ENCODE data around the gene PLCD4.
A peak's percentile ranks its signal among the peaks of the same experiment; 100 is the strongest.

Gene PLCD4

DNA sequence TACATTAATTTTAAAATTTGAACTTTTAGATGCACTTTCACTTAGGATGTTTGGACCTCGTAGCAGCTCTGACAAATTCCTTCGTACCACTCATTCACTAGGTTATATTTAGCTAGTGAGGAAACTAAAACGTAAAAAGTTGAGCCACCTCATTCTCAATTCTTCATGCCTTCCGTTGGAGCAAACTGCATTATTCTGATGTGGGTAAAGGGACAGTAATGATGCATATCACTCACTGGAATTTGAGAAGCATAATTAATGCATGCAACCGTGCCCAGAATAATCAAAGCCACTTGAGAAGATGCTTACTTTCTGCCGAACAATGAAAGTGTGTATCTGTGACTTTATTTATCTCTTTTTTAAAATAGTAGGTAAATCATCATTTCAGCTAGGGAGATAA, 36.8 kb upstream of the PLCD4 start:
- Histone ChIP-seq H3K9ac (ENCODE audit: low read length in 5 of 5) (peak overlapping the region in 2 of 5 donors; percentile 1 to 26), H3K27ac (ENCODE audit: low read depth, low read length) (peak overlapping the region; percentile 93), H3K9me3 (ENCODE audit: control insufficient read depth in 5 of 5, low read length in 5 of 5) (no peaks in the 10 kb centered on the region), H3K4me3 (ENCODE audit: low read depth in 1 of 5, low read length in 5 of 5) (no peak overlapping the region), H3K27me3 (ENCODE audit: control insufficient read depth in 5 of 5, insufficient read depth in 4 of 5, low read length in 5 of 5) (no peaks in the 10 kb centered on the region), H3K36me3 (ENCODE audit: control insufficient read depth in 5 of 5, insufficient read depth in 5 of 5, low read length in 5 of 5) (peaks cover 0 to 15% (median 10%) of the 10 kb centered on the region in 5 donors), H3K4me1 (ENCODE audit: control insufficient read depth in 5 of 5, insufficient read depth in 5 of 5, low read length in 5 of 5) (peaks cover 5 to 39% (median 32%) of the 10 kb centered on the region in 5 donors)

DNA sequence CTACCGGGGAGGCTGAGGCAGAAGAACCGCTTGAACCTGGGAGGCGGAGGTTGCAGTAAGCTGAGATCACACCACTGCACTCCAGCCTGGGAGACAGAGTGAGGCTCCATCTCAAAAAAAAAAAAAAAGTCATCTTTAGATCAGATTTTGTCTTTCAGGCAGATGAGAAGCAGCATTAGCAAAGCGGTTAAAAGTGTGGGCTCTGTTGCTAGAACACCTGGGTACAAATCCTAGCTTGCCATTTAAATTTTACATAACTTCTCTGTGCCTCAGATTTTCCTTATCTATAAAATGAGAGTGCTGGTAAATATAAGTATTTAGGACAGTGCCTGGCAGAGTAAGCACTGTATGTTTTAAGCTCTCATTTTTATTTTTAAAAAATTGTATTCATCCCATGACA, 30.8 kb upstream of the PLCD4 start:
- H3K36me3 ChIP-seq (ENCODE audit: control insufficient read depth in 5 of 5, insufficient read depth in 5 of 5, low read length in 5 of 5): peaks cover 5 to 31% (median 19%) of the 10 kb centered on the region in 5 donors
- H3K9me3 ChIP-seq (ENCODE audit: control insufficient read depth in 5 of 5, low read length in 5 of 5): no peaks in the 10 kb centered on the region
- no peak overlapping the region for H3K27ac ChIP-seq (ENCODE audit: low read depth, low read length)
- no peak overlapping the region for H3K4me3 ChIP-seq (ENCODE audit: low read depth in 1 of 5, low read length in 5 of 5)
- H3K9ac ChIP-seq (ENCODE audit: low read length in 5 of 5): no peak overlapping the region
- no peaks in the 10 kb centered on the region for H3K27me3 ChIP-seq (ENCODE audit: control insufficient read depth in 5 of 5, insufficient read depth in 4 of 5, low read length in 5 of 5)
- no peaks in the 10 kb centered on the region for H3K4me1 ChIP-seq (ENCODE audit: control insufficient read depth in 5 of 5, insufficient read depth in 5 of 5, low read length in 5 of 5)

DNA sequence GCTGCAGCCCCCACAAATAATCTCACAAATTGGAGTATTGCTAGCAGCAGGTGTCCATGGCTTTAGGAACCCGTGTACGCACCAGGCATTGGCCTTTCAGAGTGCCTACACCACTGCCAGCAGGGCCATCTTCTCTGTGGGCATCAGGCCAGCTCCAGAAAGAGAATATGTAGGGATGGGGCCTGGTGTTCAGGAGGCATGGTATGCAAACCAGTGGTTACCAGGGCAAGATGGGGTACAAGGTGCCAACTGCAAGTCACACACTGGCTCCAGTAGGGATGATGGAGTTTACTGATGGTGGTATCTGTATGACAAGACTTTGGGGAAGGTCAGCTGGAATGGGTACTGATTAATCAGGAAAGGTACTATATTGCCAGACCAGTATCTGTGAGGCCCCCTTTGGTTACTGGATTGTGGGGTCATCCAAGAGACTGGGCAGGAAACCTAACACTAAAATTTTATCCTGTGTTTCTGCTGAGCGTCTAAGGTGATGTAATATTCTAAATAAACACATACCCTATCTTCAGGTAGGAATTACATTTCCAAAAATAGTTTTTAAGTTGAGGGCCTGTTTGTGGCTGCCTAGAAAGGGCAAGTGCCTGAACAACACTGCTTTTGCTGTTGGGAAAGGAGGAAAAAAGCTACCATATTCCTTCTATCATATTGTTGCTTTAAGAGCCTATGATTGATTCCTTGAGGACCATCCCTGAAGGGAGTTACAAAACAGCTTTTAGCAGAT, 30.0 kb upstream of the PLCD4 start:
- Histone ChIP-seq H3K36me3 (ENCODE audit: control insufficient read depth in 5 of 5, insufficient read depth in 5 of 5, low read length in 5 of 5) (peaks cover 7 to 27% (median 20%) of the 10 kb centered on the region in 5 donors), H3K9me3 (ENCODE audit: control insufficient read depth in 5 of 5, low read length in 5 of 5) (no peaks in the 10 kb centered on the region), H3K4me1 (ENCODE audit: control insufficient read depth in 5 of 5, insufficient read depth in 5 of 5, low read length in 5 of 5) (no peaks in the 10 kb centered on the region), H3K27ac (ENCODE audit: low read depth, low read length) (no peak overlapping the region), H3K27me3 (ENCODE audit: control insufficient read depth in 5 of 5, insufficient read depth in 4 of 5, low read length in 5 of 5) (no peaks in the 10 kb centered on the region), H3K9ac (ENCODE audit: low read length in 5 of 5) (no peak overlapping the region), H3K4me3 (ENCODE audit: low read depth in 1 of 5, low read length in 5 of 5) (no peak overlapping the region)

DNA sequence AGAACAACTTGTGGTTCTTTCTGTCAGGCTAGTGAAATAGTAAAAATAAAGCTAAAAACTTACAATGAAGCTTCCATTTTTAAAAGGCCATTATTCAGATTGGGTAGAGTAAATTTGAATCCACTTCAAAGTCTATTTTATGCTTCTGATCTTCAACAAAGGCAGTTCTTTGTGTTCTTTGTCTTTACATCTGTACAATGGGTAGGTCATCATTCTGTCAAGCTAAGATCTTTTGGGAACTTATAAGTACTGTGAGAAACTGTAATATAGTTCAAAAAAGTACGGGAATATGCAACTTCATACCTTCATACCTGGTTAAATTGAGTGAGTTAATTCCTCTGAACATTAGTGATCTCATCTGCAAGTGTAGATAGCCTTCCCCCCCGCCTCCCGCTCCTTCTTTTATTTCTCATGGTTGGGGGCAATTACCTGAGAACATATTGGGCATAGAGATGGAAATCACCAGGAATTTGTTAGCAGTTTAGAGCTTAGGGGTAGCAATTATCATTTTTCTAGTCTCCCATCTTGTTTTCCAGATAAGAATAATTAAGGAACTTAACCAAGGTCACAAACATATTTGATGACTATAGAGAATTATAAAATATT, 29.3 kb upstream of the PLCD4 start:
- Histone ChIP-seq H3K36me3 (ENCODE audit: control insufficient read depth in 5 of 5, insufficient read depth in 5 of 5, low read length in 5 of 5) (peaks cover 10 to 31% (median 24%) of the 10 kb centered on the region in 5 donors), H3K4me3 (ENCODE audit: low read depth in 1 of 5, low read length in 5 of 5) (no peak overlapping the region), H3K9me3 (ENCODE audit: control insufficient read depth in 5 of 5, low read length in 5 of 5) (no peaks in the 10 kb centered on the region), H3K9ac (ENCODE audit: low read length in 5 of 5) (no peak overlapping the region), H3K27me3 (ENCODE audit: control insufficient read depth in 5 of 5, insufficient read depth in 4 of 5, low read length in 5 of 5) (no peaks in the 10 kb centered on the region), H3K4me1 (ENCODE audit: control insufficient read depth in 5 of 5, insufficient read depth in 5 of 5, low read length in 5 of 5) (no peaks in the 10 kb centered on the region), H3K27ac (ENCODE audit: low read depth, low read length) (no peak overlapping the region)

DNA sequence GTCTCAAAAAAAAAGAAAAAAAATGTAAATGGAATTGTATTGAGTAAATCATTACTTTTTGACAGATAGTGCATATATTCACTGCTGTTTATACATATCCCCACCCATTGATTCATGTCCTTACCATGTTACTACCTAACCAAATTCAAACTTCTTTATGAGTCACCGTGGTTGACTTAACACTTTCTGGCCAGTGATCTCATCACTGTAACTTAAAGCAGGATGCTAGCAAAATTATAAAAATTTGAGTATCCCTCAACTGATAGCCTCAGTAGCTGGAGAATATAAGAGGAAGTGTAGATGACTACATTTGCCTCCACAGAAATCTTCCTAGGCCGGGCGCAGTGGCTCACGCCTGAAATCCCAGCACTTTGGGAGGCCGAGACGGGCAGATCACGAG, 25.6 kb upstream of the PLCD4 start:
- H3K36me3 ChIP-seq (ENCODE audit: control insufficient read depth in 5 of 5, insufficient read depth in 5 of 5, low read length in 5 of 5): peaks cover 27 to 57% (median 47%) of the 10 kb centered on the region in 5 donors

DNA sequence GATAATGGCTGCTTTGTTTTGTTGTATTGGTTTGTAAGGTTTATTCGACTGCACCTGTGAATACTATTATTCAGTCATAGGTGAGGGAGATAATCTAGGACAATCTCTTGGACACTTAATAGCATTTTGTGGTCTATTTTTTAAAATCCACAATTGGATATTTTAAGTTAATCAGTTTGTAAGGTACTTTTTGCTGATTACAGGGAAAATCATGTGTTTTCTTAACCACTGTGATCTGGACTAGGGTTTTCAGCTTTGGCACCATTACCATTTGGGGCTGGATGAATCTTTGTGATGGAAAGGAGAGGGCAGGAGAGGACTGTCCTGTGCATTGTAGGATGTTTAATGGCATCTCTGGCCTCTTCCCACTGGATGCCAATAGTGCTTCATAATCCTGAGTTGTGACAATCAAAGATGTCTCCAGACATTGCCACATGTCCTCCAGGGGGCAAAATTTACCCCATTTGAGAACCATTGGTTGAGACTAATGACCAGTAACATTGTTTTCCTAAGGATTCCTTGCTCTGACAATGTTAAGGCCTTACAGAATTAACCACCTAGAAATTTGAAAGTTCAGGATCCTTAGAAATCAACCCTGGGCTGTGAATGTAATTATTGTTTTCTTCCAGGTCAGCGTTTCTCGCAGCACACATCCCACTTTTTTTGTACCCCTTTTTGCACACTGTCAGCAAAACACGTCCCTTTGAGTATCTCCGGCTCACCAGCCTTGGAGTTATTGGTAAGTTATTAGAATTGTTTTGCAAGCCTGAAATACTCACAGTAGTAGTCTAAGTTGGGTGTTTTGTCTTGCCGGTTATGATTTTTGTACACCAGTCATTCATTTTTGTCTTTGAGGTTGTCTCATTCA, 23.5 kb upstream of the PLCD4 start:
- no peak overlapping the region for H3K4me3 ChIP-seq (ENCODE audit: low read depth in 1 of 5, low read length in 5 of 5)
- H3K36me3 ChIP-seq (ENCODE audit: control insufficient read depth in 5 of 5, insufficient read depth in 5 of 5, low read length in 5 of 5): peaks cover 28 to 66% (median 53%) of the 10 kb centered on the region in 5 donors
- H3K27ac ChIP-seq (ENCODE audit: low read depth, low read length): no peak overlapping the region
- H3K9me3 ChIP-seq (ENCODE audit: control insufficient read depth in 5 of 5, low read length in 5 of 5): no peaks in the 10 kb centered on the region
- H3K27me3 ChIP-seq (ENCODE audit: control insufficient read depth in 5 of 5, insufficient read depth in 4 of 5, low read length in 5 of 5): no peaks in the 10 kb centered on the region
- no peak overlapping the region for H3K9ac ChIP-seq (ENCODE audit: low read length in 5 of 5)
- no peaks in the 10 kb centered on the region for H3K4me1 ChIP-seq (ENCODE audit: control insufficient read depth in 5 of 5, insufficient read depth in 5 of 5, low read length in 5 of 5)

More for the DNA sequence above, 25.6 kb upstream of the PLCD4 start:
- no peak overlapping the region for H3K4me3 ChIP-seq (ENCODE audit: low read depth in 1 of 5, low read length in 5 of 5)
- no peaks in the 10 kb centered on the region for H3K27me3 ChIP-seq (ENCODE audit: control insufficient read depth in 5 of 5, insufficient read depth in 4 of 5, low read length in 5 of 5)
- no peak overlapping the region for H3K9ac ChIP-seq (ENCODE audit: low read length in 5 of 5)
- H3K4me1 ChIP-seq (ENCODE audit: control insufficient read depth in 5 of 5, insufficient read depth in 5 of 5, low read length in 5 of 5): no peaks in the 10 kb centered on the region
- H3K27ac ChIP-seq (ENCODE audit: low read depth, low read length): no peak overlapping the region
- no peaks in the 10 kb centered on the region for H3K9me3 ChIP-seq (ENCODE audit: control insufficient read depth in 5 of 5, low read length in 5 of 5)

DNA sequence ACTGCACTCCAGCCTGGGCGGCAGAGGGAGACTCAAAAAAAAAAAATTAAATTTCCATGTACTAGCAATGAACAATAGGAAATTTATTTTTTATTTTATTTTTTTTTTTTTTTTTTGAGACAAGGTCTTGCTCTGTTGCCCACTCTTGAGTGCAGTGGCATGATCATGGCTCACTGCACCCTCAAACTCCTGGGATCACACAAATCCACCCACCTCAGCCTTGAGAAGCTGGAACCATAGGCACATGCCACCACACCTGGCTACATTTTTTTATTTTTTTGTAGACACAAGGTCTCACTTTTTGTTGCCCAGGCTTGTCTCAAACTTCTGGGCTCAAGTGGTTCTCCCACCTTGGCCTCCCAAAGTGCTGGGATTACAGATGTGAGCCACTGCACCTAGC, 22.2 kb upstream of the PLCD4 start:
- Histone ChIP-seq H3K27me3 (ENCODE audit: control insufficient read depth in 5 of 5, insufficient read depth in 4 of 5, low read length in 5 of 5) (no peaks in the 10 kb centered on the region), H3K9ac (ENCODE audit: low read length in 5 of 5) (no peak overlapping the region), H3K4me1 (ENCODE audit: control insufficient read depth in 5 of 5, insufficient read depth in 5 of 5, low read length in 5 of 5) (no peaks in the 10 kb centered on the region), H3K36me3 (ENCODE audit: control insufficient read depth in 5 of 5, insufficient read depth in 5 of 5, low read length in 5 of 5) (peaks cover 41 to 77% (median 63%) of the 10 kb centered on the region in 5 donors), H3K9me3 (ENCODE audit: control insufficient read depth in 5 of 5, low read length in 5 of 5) (no peaks in the 10 kb centered on the region), H3K27ac (ENCODE audit: low read depth, low read length) (no peak overlapping the region), H3K4me3 (ENCODE audit: low read depth in 1 of 5, low read length in 5 of 5) (no peak overlapping the region)

DNA sequence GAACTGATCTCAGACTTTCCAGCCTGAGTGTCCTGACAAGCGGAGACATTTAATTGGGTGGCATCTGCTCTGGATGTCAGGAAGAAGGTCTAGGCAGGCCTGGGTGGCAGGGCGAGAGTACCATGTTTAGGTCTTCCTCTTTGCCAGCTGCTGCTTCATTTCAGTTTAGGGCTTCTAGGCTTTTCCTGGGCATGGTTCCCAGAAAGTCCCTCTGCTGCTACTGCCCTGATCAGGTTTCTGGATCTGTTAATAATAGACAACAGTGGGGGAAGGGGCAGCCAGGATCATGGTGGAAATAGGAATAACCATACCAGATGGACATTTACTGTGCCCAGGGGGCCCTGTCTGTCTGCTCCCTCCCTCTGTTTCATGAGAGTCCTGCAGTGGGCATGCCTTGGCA, 2.3 kb upstream of the PLCD4 start:
- Histone ChIP-seq H3K9ac (ENCODE audit: low read length in 5 of 5) (no peak overlapping the region), H3K4me1 (ENCODE audit: control insufficient read depth in 5 of 5, insufficient read depth in 5 of 5, low read length in 5 of 5) (peaks cover 0 to 34% (median 22%) of the 10 kb centered on the region in 5 donors), H3K36me3 (ENCODE audit: control insufficient read depth in 5 of 5, insufficient read depth in 5 of 5, low read length in 5 of 5) (no peaks in the 10 kb centered on the region), H3K4me3 (ENCODE audit: low read depth in 1 of 5, low read length in 5 of 5) (no peak overlapping the region), H3K9me3 (ENCODE audit: control insufficient read depth in 5 of 5, low read length in 5 of 5) (no peaks in the 10 kb centered on the region), H3K27me3 (ENCODE audit: control insufficient read depth in 5 of 5, insufficient read depth in 4 of 5, low read length in 5 of 5) (no peaks in the 10 kb centered on the region), H3K27ac (ENCODE audit: low read depth, low read length) (peak overlapping the region; percentile 22)

DNA sequence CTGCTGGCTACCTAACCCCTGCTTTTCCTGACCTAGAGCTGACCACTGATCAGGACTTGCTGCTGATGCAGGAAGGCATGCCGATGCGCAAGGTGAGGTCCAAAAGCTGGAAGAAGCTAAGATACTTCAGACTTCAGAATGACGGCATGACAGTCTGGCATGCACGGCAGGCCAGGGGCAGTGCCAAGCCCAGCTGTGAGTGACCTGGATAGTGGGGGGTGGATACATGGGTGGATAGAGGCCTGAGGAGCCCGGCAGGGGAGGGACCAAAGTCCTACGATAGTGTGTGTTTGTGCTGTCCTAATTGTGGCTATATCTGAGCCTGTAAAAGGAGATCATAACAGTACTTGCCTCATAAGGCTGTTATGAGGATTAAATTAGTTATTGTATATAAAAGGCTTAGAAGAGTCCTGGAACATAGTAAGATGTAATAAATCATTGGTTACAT, 8.2 kb downstream of the PLCD4 start:
- H3K36me3 ChIP-seq (ENCODE audit: control insufficient read depth in 5 of 5, insufficient read depth in 5 of 5, low read length in 5 of 5): peaks cover 0 to 4% (median 0%) of the 10 kb centered on the region in 5 donors
- no peak overlapping the region for H3K27ac ChIP-seq (ENCODE audit: low read depth, low read length)
- H3K27me3 ChIP-seq (ENCODE audit: control insufficient read depth in 5 of 5, insufficient read depth in 4 of 5, low read length in 5 of 5): no peaks in the 10 kb centered on the region
- no peak overlapping the region for H3K4me3 ChIP-seq (ENCODE audit: low read depth in 1 of 5, low read length in 5 of 5)
- H3K4me1 ChIP-seq (ENCODE audit: control insufficient read depth in 5 of 5, insufficient read depth in 5 of 5, low read length in 5 of 5): no peaks in the 10 kb centered on the region
- no peak overlapping the region for H3K9ac ChIP-seq (ENCODE audit: low read length in 5 of 5)
- no peaks in the 10 kb centered on the region for H3K9me3 ChIP-seq (ENCODE audit: control insufficient read depth in 5 of 5, low read length in 5 of 5)
